WI38 (cell line): ENCODE results near the gene OR51E1.

ENCODE experiments used
- H3K4me3 ChIP-seq: 2 replicates; pipeline ENCODE4 v1.5.1; 2011; ENCODE audit warnings: low read depth, mild to moderate bottlenecking, control low read depth, low read length
- TF ChIP-seq, protein P1 (sequence below): IDR thresholded peaks from 2 replicates; pipeline ENCODE4 v1.5.1; 2012; ENCODE audit warnings: low read depth, mild to moderate bottlenecking, control low read depth, low read length

OR51E1 gene

DNA sequence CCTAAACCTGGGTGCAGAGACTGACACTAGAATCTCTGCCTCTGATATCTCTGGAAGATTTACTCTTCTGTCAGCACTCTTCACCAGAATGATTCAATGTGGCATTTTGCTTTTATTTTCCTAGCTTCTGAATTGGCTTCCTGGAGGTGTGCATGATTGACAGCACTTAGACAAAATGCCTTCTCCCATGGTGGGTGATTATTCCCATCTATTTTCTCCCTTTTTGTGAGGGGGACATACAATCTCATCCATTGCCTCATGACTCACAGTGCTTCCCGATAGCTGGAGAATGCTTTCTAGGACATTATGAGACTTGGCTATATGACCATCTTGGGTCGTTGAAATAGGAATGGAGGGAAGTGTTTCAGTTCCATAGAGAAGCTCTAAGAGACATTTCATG is 31.8 kb upstream of the OR51E1 start:
- TF ChIP-seq, protein P1, sequence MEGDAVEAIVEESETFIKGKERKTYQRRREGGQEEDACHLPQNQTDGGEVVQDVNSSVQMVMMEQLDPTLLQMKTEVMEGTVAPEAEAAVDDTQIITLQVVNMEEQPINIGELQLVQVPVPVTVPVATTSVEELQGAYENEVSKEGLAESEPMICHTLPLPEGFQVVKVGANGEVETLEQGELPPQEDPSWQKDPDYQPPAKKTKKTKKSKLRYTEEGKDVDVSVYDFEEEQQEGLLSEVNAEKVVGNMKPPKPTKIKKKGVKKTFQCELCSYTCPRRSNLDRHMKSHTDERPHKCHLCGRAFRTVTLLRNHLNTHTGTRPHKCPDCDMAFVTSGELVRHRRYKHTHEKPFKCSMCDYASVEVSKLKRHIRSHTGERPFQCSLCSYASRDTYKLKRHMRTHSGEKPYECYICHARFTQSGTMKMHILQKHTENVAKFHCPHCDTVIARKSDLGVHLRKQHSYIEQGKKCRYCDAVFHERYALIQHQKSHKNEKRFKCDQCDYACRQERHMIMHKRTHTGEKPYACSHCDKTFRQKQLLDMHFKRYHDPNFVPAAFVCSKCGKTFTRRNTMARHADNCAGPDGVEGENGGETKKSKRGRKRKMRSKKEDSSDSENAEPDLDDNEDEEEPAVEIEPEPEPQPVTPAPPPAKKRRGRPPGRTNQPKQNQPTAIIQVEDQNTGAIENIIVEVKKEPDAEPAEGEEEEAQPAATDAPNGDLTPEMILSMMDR, result no peak
- no peak overlapping the region for H3K4me3 ChIP-seq

DNA sequence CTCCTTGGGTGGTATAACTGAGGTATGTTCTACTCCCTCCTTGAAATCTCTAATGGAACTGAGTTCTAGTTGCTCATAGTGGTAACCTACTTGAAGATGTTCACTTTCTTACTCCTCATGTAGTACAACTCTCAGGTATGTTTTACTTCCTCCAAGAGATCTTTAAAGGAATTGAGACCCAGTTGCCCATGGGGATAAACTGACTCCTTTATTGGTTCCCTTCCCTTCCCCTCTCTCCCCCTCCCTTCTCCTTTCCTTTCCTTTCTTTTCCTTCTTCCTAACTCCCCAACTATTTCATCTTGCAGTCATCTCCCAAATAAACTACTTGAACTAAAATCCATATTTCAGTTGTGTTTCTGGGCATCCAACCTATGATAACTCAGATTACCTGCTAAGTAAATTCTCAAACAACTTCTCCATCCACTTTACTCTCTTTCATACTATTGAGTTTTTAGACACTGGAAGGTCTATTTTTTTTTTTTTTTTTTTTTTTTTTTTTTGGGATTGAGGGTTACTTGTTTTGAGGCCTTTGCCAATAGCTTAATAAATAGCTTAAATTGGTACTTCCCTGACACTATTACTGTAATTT is 27.8 kb upstream of the OR51E1 start:
- TF ChIP-seq, protein P1, result no peak
- no peak overlapping the region for H3K4me3 ChIP-seq

DNA sequence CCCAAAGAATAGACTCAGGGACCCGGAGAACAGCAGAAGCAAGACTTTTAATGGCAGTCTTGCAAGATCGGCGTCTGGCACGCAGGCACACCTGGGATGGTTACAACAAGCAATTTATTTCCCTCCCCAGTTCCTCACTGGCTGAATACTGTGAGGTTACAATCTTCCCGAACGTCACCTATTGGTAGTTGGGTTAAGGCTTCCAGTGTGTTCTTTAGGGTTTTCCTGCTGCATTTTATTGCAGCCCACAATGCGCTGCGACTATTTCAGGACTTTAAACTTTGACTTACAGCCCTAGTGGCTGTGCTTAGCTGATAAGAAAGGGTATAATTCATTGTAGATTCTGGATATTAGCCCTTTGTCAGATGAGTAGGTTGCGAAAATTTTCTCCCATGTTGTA is 24.3 kb upstream of the OR51E1 start:
- no peak overlapping the region for H3K4me3 ChIP-seq
- TF ChIP-seq, protein P1, result no peak

DNA sequence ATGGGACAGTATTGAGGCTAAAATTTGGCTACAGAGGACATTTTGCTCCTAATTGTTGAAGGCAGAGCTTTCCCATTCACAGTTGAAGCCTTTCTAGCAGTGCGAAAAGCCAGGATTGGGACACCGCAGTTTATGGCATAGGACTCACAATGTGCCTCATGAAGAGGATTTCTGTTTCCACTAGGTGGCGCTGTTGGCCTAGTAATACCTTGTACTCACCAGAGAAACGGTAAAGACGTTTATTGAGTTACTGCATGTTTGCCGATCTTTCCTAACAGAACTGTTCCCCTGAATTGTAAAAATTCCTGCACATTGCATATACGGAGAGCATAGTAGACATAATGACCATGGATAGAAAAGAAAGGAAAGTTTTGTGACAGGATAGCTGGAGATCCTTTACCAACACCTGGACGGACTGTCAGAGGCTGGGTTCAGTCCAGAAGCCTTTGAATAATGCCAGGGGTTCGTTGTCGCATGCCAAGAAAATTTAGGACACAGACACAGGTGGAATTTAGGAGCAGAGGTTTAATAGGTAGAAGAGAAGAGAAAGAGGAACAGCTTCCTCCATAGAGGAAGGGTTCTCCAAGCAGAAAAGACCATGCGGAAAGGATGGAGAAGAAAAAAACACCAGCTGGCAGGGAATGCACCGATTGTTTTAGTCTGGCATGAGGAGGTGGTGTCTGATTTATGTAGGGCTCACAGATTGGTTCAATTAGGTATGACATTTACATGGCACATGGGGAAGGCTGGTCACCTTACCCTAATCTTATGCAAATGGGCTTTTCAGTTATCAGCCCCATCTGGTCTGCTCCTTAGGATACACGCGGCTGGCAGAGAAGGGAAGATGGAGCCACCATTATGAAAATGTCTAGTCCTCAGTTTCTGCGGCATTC is 17.3 kb upstream of the OR51E1 start:
- H3K4me3 ChIP-seq, result no peak overlapping the region
- TF ChIP-seq, protein P1, result peak; percentile 71

DNA sequence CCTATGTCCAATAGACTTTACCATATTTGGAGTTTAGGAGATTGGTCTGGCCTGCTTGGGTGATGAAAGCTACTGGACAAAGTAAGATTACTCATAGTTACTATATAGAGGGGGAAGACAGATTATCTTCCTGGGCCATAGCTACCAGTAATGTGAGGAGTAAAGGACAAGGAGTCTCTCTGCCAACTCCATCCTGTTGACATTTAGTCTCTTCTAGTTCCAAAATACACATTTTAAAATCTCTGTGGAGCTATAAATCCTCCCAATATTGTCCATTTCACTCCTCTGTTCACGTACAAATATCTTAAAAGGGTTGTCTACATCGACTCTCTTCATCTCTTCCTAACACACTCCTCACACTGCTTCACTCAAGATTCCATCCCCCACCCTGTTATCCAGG is 7.6 kb upstream of the OR51E1 start:
- H3K4me3 ChIP-seq, result no peak overlapping the region
- TF ChIP-seq, protein P1, result no peak

DNA sequence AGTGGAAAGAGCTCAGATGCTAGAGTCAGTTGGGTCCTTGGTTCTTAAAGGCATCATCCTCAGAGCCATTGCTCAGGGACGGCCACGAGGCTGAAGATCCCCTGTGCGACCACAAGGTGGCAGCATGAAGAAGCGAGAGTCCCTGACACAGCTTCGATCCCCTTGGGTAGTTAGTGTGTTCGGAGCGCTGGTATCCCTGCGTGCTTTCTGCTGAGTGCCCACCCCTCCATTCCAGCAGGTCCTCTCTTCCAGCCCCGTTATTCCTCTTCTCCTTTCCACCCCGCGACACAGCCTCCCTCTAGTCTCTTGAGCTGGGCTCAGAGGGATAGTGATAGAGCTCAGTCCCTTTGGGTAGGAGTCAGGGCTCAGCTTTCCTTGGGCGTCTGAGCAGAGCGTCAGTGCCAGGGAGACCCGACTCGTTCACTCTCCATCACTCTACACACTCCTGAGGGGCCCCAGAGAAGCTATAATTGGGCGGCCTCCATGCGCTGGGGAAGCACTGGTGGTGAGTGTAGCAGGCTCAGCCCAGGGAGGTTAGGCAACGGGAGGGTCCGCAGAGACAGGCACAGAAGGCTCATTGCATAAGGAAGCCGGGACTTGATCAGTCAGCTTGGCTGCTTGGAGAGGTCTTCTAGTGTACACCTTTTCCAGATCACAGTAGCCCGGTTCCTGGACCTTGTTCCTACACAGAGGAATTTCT is 6.7 kb upstream of the OR51E1 start, which contains the start of gene OR51D1:
TSS of gene OR51D1 (plus strand) at position 516 of the 700 bp plus-strand sequence. CDS start 2,314 bp downstream, outside the sequence.
- H3K4me3 ChIP-seq, result peak within 1 kb of the TSS; percentile 42
- TF ChIP-seq, protein P1, result peak; percentile 75
